Gastroesophageal sphincter (tissue), 4 donors: ENCODE measurements around the gene MUC6. TPM values are rescaled to one million over a fixed set of nuclear protein-coding genes. Genes with fewer than 3 reads are reported as not detected.

Source experiments
- ATAC-seq: fragments of 150-250 bp; one replicate; pipeline ENCODE4 v1.9.1; 2016; ENCODE audit warnings: mild to moderate bottlenecking, moderate library complexity
- H3K27ac ChIP-seq, 4 donors: fragments of 200-600 bp; sonication (generic) in 3 of 4; 1 replicate in 3 of 4; 2 replicates in 1 of 4; pipeline ENCODE4 v1.5.1; 2016 to 2019
- H3K27me3 ChIP-seq: fragments of 200-600 bp; sonication (generic); one replicate; pipeline ENCODE4 v1.5.1; 2019
- H3K36me3 ChIP-seq, 2 donors: fragments of 200-600 bp; sonication (generic); one replicate each; pipeline ENCODE4 v1.5.1; 2019; ENCODE audit warnings: control low read depth in 1 of 2
- H3K4me1 ChIP-seq, 3 donors: fragments of 200-600 bp; sonication (generic); 1 replicate in 2 of 3; 2 replicates in 1 of 3; pipeline ENCODE4 v1.5.1; 2016 to 2019; ENCODE audit warnings: control low read depth in 2 of 3
- H3K4me3 ChIP-seq, 2 donors: fragments of 200-600 bp; sonication (generic); one replicate each; pipeline ENCODE4 v1.5.1; 2019; ENCODE audit warnings: mild to moderate bottlenecking in 1 of 2, moderate library complexity in 1 of 2
- H3K9me3 ChIP-seq, 3 donors: fragments of 200-600 bp; sonication (generic); one replicate each; pipeline ENCODE4 v1.5.1; 2017 to 2019; ENCODE audit warnings: control low read depth in 2 of 3
- EP300 ChIP-seq: sonication (generic); formaldehyde crosslinking; IDR thresholded peaks from one replicate; pipeline ENCODE4 v1.6.1; 2017; ENCODE audit warnings: antibody characterized with exemption, mild to moderate bottlenecking
- POLR2A ChIP-seq, 2 donors: fragments of 450-650 bp; IDR thresholded peaks; one replicate each; pipeline ENCODE4 v1.6.1; 2017; ENCODE audit warnings: antibody characterized with exemption in 2 of 2, mild to moderate bottlenecking in 2 of 2, moderate library complexity in 1 of 2
- POLR2AphosphoS5 ChIP-seq: sonication (generic); formaldehyde crosslinking; IDR thresholded peaks from one replicate; pipeline ENCODE4 v1.6.1; 2017; ENCODE audit warnings: antibody characterized with exemption
- WGBS, 2 donors: methylation state at CpG; one replicate each; pipeline ENCODE4 v1.1.5; 2018; ENCODE audit warnings: low coverage in 1 of 2; 5-methylcytosine and 5-hydroxymethylcytosine counted together
- total RNA-seq, 4 donors: library from RNA; depleted of rRNA; stranded (reverse); fragments of >200 nt; gene quantifications; one replicate each; pipeline ENCODE4 v1.1.0, GENCODE V29; 2016
- TF ChIP-seq, protein P1 (sequence below), 4 experiments: fragments of 200-600 bp in 2 of 4; fragments of 450-650 bp in 2 of 4; sonication (generic) in 1 of 4; IDR thresholded peaks; one replicate each; pipeline ENCODE4 v1.5.1; 2017 to 2019; ENCODE audit warnings: antibody characterized with exemption in 4 of 4, mild to moderate bottlenecking in 2 of 4, moderate library complexity in 2 of 4

Gene MUC6
- total RNA-seq, 4 donors from 2014 or later = 0.77 TPM; not detected in 3

DNA sequence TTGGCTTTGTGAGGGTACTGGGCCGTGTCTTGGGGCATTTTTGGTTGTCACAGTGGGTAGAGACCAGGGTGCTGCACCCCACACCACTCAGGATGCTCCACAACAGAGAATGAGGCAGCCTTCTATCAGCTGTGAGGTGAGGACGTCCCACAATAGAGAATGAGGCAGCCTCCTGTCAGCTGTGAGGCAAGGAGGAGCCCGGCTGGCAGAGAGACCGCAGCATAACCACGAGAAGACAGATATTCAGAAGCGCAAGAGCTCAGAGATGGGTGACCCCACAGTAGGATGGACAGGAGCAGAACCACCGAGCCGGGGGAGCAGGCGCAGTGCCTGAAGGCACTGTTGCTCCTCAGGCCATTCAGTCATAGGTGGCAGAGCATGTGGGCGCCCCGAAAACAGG is 63.3 kb downstream of the MUC6 start:
- TF ChIP-seq POLR2AphosphoS5 (no peak), POLR2A (IDR thresholded peaks at IDR 0.05) (no peak), EP300 (no peak)
- TF ChIP-seq, protein P1, sequence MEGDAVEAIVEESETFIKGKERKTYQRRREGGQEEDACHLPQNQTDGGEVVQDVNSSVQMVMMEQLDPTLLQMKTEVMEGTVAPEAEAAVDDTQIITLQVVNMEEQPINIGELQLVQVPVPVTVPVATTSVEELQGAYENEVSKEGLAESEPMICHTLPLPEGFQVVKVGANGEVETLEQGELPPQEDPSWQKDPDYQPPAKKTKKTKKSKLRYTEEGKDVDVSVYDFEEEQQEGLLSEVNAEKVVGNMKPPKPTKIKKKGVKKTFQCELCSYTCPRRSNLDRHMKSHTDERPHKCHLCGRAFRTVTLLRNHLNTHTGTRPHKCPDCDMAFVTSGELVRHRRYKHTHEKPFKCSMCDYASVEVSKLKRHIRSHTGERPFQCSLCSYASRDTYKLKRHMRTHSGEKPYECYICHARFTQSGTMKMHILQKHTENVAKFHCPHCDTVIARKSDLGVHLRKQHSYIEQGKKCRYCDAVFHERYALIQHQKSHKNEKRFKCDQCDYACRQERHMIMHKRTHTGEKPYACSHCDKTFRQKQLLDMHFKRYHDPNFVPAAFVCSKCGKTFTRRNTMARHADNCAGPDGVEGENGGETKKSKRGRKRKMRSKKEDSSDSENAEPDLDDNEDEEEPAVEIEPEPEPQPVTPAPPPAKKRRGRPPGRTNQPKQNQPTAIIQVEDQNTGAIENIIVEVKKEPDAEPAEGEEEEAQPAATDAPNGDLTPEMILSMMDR (IDR thresholded peaks at IDR 0.05) = no peak
- Histone ChIP-seq H3K27ac (no peak overlapping the region), H3K36me3 (peaks cover 0 to 87% of the 10 kb centered on the region in 2 donors), H3K27me3 (no peaks in the 10 kb centered on the region), H3K4me1 (peaks cover 0 to 17% (median 0%) of the 10 kb centered on the region in 3 donors), H3K9me3 (no peaks in the 10 kb centered on the region), H3K4me3 (no peak overlapping the region)
- WGBS, 2 donors = 79 to 100% methylated on average over 4 to 8 of the region's 11 CpGs
- no peak for ATAC-seq

DNA sequence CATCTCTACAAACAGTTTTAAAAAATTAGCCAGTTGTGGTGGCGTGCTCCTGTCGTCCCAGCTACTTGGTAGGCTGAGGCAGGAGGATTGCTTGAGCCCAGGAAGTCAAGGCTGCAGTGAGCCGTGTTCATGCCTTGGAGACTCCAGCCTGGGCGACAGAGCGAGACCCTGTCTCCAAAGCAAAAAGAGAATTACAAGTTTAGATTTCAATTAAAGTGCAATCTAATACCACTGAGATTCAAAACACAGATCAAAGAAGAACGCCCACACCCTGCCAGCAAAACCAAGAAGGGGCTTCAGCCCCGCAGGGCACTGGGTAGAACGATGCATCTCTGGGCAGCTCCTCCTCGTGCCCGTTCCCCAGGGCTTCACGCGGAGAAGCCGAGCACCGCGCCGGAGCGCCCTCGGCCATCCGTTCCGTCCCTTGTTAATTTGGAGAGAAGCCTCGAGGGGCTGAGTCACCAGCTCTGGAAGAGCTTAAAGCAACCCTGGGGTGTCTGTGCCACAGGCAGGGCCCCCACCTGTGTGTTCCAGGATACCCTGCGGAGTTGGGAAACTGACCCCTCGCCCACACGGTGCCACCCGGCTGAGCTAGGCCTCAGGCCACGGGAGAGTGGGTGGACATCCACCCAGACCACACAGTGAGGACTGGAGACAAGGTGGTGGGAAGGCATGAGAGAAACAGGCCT is 63.9 kb downstream of the MUC6 start:
- Histone ChIP-seq H3K4me3 (no peak overlapping the region), H3K4me1 (peaks cover 0 to 23% (median 0%) of the 10 kb centered on the region in 3 donors), H3K36me3 (peaks cover 0 to 81% of the 10 kb centered on the region in 2 donors), H3K27me3 (no peaks in the 10 kb centered on the region), H3K27ac (no peak overlapping the region), H3K9me3 (no peaks in the 10 kb centered on the region)
- TF ChIP-seq EP300 (no peak), POLR2A (IDR thresholded peaks at IDR 0.05) (no peak), POLR2AphosphoS5 (no peak)
- TF ChIP-seq, protein P1 (IDR thresholded peaks at IDR 0.05) = no peak
- no CpG with 5 or more reads among the region's 26 CpGs for WGBS, 2 donors
- ATAC-seq = no peak

DNA sequence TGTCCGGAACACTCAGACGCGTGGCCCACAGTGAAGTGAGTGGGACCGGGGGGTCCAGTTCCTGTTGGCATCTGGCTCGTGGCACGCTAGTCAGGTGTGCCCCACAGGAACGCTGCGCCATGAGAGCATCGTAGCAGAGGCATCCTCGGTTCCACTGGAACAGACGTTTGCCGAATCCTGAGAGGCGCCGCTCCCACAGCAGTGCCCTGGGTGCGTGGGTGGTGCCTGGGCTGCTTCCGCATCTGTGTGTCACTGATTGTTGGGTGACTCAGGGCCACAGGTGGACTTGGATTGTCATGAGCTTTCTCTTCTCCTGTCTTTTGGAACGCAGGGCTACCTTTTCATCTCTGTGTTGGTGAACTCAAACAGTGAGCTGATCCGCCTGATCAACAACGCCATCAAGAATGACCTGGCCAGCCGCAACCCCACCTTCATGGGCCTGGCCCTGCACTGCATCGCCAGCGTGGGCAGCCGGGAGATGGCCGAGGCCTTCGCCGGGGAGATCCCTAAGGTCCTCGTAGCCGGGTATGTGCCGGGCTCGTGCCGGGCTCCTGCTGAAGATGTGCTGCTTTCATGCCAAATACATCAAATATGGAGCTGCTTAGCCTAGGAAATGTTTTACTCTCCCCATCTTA is 64.7 kb downstream of the MUC6 start:
- TF ChIP-seq EP300 (no peak), POLR2AphosphoS5 (no peak), POLR2A (IDR thresholded peaks at IDR 0.05) (no peak)
- TF ChIP-seq, protein P1 (IDR thresholded peaks at IDR 0.05) = no peak
- Histone ChIP-seq H3K27me3 (no peaks in the 10 kb centered on the region), H3K4me1 (peaks cover 0 to 23% (median 0%) of the 10 kb centered on the region in 3 donors), H3K4me3 (no peak overlapping the region), H3K9me3 (no peaks in the 10 kb centered on the region), H3K36me3 (peaks cover 0 to 73% of the 10 kb centered on the region in 2 donors), H3K27ac (no peak overlapping the region)
- 94 to 100% methylated on average over 4 to 17 of the region's 31 CpGs for WGBS, 2 donors
- no peak for ATAC-seq

DNA sequence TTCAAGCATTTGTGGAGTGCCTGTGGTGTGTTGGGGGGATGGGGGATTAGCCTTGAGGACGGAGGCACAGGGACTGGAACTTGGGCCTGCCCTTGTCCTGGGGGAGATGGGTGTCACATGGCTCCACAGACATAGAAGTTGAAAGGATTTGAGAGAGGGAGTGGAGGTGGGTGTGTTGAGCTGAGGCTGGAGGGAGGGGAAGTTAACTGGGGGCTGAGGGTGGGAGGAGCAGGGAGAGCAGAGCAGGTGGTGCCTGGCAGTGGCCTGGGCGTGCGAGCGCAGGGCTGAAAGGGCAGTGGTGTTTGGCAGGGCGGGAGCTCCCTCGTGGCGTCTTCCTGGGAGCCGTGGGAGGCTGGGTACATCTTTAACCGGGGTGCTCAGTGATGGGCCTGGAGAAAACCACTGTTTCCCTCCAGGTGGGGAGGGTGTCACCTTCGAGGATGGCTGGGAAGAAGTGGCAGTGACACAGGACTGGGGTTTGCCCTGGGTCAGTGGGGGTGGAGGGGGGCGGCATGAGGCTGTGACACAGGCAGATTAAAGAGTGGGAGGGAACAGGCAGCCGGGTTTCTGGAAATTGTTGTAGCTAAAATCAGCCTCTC is 65.3 kb downstream of the MUC6 start:
- no peak overlapping the region for H3K27ac ChIP-seq

More for the DNA sequence above, 65.3 kb downstream of the MUC6 start:
- Histone ChIP-seq H3K9me3 (no peaks in the 10 kb centered on the region), H3K36me3 (peaks cover 0 to 68% of the 10 kb centered on the region in 2 donors), H3K4me3 (no peak overlapping the region), H3K27me3 (no peaks in the 10 kb centered on the region), H3K4me1 (peaks cover 0 to 23% (median 3%) of the 10 kb centered on the region in 3 donors)
- TF ChIP-seq, protein P1 (IDR thresholded peaks at IDR 0.05) = no peak
- TF ChIP-seq POLR2A (IDR thresholded peaks at IDR 0.05) (no peak), POLR2AphosphoS5 (no peak), EP300 (no peak)
- ATAC-seq = no peak
- 67 to 82% methylated on average over 1 to 7 of the region's 12 CpGs for WGBS, 2 donors
